Mucosa of stomach (tissue), 1 donor: Measurements from ENCODE around the gene MROH8.
"Not testable (repeated sequence)": the region's sequence is repeated elsewhere in the genome, so short reads cannot be mapped to it uniquely, and the experiment has no call there.

Source experiments
- H3K27me3 ChIP-seq: one replicate; pipeline ENCODE4 v1.7.0; 2013; ENCODE audit warnings: mild to moderate bottlenecking, low read length; ENCODE audit not compliant: control insufficient read depth, insufficient read depth
- H3K36me3 ChIP-seq: one replicate; pipeline ENCODE4 v1.7.0; 2013; ENCODE audit warnings: low read length; ENCODE audit not compliant: control insufficient read depth, insufficient read depth
- H3K4me1 ChIP-seq: one replicate; pipeline ENCODE4 v1.7.0; 2013; ENCODE audit warnings: mild to moderate bottlenecking, low read length; ENCODE audit not compliant: control insufficient read depth, insufficient read depth
- H3K4me3 ChIP-seq: one replicate; pipeline ENCODE4 v1.7.0; 2013; ENCODE audit warnings: low read length
- H3K9ac ChIP-seq: one replicate; pipeline ENCODE4 v1.7.0; 2013; ENCODE audit warnings: mild to moderate bottlenecking, low read length, moderate library complexity
- H3K9me3 ChIP-seq: one replicate; pipeline ENCODE4 v1.7.0; 2013; ENCODE audit warnings: mild to moderate bottlenecking, low read length, moderate library complexity; ENCODE audit not compliant: control insufficient read depth
- donor health status: Pancreatic carcinoma.

MROH8 gene

DNA sequence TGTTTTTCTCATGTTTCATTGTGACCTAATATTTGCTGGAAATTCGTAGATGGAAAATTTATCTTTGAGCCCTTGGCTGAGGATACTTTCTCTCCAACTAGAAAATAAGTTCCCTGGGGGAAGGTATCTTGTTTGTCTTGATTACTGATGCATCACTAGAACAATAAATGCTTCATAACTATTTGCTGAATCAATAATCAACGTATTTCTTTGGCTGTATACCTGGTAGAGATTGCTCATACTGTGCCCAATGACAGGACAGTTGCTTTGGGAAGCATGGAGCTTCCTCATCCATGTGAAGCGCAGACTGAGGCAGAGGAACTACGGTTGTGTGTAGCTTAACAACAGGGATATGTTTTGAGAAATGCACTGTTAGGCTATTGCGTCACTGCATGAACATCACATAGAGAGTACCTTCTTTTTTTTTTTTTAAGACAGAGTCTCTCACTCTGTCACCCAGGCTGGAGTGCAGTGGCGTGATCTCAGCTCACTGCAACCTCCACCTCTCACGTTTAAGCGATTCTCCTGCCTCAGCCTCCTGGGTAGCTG, 34.4 kb downstream of the MROH8 start:
- H3K9me3 ChIP-seq: no peaks in the 10 kb centered on the region
- H3K9ac ChIP-seq: no peak overlapping the region
- no peaks in the 10 kb centered on the region for H3K36me3 ChIP-seq
- no peaks in the 10 kb centered on the region for H3K27me3 ChIP-seq
- no peaks in the 10 kb centered on the region for H3K4me1 ChIP-seq
- no peak overlapping the region for H3K4me3 ChIP-seq

DNA sequence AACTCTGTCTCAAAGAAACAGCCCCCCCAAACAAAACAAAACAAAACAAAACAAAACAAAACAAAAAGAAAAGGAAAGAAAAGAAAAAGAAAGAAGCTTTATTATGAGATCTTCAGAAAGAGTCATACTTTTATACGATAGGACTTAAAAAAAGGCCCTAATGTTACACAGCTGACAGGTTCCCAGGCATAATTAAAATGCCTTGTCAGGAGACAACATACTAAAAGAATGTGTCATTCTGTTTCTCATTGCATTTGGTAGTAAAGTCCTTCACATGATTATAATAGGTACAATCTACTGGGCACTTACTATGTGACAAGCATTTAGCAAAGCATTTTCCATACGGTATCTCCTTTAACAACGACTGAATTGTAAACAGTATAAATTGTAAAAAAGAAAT, 36.6 kb downstream of the MROH8 start:
- H3K27me3 ChIP-seq: no peaks in the 10 kb centered on the region
- no peaks in the 10 kb centered on the region for H3K36me3 ChIP-seq
- H3K9me3 ChIP-seq: no peaks in the 10 kb centered on the region
- no peak overlapping the region for H3K4me3 ChIP-seq
- H3K9ac ChIP-seq: no peak overlapping the region
- H3K4me1 ChIP-seq: no peaks in the 10 kb centered on the region

DNA sequence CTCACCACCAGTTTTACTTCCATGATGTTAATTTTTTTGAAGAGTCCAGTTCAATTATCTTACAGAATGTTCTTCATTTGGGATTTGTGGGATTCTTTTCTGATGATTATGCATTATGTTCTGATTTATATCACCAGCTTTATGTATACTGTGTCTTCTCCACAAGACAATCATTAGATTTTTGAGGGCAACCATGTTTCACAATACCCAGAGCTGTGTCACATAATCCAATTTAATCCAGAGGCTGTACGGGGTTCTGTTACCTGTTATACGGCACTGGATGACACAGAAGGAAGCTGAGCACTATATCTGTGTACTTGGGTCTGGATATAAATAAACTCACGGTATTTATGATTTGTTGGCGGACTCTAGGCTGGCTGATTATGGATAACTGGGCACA, 41.8 kb downstream of the MROH8 start:
- no peaks in the 10 kb centered on the region for H3K9me3 ChIP-seq
- H3K4me3 ChIP-seq: no peak overlapping the region
- no peak overlapping the region for H3K9ac ChIP-seq
- H3K36me3 ChIP-seq: no peaks in the 10 kb centered on the region
- H3K27me3 ChIP-seq: no peaks in the 10 kb centered on the region
- H3K4me1 ChIP-seq: no peaks in the 10 kb centered on the region

DNA sequence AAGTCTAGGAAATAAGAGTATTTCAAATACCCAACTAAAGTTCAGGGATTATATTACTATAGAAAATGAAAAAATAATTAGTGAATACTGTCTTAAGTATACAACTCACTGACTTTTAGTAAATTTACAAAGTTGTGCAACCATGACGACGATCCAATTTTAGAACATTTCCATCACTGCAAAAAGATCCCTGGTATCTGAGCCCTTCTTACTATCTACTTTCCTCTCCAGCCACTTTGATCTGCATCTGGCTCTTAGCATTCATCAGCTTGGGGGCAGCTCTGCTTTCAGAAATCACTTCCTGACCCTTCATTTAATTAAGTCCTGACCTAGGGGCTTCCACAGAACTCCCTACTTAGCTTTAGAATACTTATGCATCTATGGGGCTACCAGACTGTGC, 45.4 kb downstream of the MROH8 start:
- H3K27me3 ChIP-seq: no peaks in the 10 kb centered on the region
- no peaks in the 10 kb centered on the region for H3K9me3 ChIP-seq
- H3K36me3 ChIP-seq: no peaks in the 10 kb centered on the region
- no peak overlapping the region for H3K9ac ChIP-seq
- no peak overlapping the region for H3K4me3 ChIP-seq
- H3K4me1 ChIP-seq: no peaks in the 10 kb centered on the region

DNA sequence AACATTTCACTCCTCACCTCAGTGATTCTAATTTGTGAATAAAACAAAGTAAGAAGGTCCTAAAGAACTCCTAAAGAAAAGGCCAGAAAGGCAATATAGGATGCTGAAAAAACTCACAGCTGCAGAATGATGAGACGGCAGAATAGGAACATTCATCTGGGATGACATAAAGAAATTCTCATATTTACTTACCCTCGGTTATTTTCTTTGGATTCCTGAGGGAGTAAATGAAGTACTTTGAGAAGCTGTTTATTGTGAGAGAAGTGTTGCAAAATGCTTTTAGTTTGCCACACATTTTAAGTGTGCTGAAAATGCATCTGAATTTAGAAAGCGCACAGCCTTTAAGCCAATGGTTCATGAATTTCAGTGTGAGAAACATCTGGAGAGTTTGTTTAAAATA, 47.9 kb downstream of the MROH8 start:
- H3K4me3 ChIP-seq: no peak overlapping the region
- H3K36me3 ChIP-seq: no peaks in the 10 kb centered on the region
- no peaks in the 10 kb centered on the region for H3K9me3 ChIP-seq
- H3K4me1 ChIP-seq: no peaks in the 10 kb centered on the region
- H3K27me3 ChIP-seq: no peaks in the 10 kb centered on the region
- H3K9ac ChIP-seq: no peak overlapping the region

DNA sequence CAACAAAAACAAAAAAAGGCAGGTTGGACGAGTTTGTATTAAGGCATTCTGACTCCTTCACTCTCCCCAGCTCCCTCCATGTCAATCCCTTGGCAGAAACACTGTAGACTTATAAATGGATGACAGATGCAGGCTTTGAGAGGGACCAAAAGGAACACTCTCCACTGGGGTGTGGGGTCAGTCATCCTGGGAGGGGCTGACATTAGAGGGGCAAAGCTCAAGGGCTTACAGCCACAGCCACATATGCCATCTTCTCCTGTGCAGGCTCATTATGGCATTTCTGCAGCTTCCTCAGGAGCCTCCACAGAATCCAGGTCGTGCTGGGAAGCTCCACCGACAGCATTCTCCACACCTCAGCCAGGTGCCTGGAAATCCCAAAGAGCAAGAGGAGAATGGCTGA, 50.5 kb downstream of the MROH8 start:
- no peaks in the 10 kb centered on the region for H3K36me3 ChIP-seq
- no peaks in the 10 kb centered on the region for H3K27me3 ChIP-seq
- H3K4me1 ChIP-seq: no peaks in the 10 kb centered on the region
- no peaks in the 10 kb centered on the region for H3K9me3 ChIP-seq
- no peak overlapping the region for H3K4me3 ChIP-seq
- H3K9ac ChIP-seq: no peak overlapping the region

DNA sequence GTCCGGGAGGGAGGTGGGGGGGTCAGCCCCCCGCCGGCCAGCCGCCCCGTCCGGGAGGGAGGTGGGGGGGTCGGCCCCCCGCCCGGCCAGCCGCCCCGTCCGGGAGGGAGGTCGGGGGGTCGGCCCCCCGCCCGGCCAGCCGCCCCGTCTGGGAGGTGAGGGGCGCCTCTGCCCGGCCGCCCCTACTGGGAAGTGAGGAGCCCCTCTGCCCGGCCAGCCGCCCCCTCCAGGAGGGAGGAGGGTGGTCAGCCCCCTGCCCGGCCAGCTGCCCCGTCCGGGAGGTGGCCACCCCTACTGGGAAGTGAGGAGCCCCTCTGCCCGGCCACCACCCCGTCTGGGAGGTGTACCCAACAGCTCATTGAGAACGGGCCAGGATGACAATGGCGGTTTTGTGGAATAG, 53.1 kb downstream of the MROH8 start:
- not testable (repeated sequence) for H3K4me1 ChIP-seq, H3K9me3 ChIP-seq

DNA sequence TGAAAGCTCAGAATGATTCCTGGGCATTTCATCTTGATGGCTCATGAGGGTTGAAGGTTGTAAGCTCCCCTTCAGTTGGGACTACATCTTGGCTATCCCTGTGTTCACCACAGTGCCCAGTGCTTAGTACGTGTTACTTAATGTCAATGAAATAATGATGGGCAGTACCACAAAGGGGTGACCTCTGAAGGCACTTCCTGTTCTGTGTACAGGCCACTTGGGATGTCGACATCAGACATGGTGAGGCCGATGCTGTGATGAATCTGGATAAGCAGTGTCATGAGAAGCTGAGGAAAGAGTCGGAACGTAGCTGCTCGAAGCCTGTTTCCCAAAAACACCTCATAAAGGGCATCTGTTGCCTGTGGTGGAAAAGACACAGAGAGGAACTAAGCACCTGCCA, 55.9 kb downstream of the MROH8 start:
- Histone ChIP-seq H3K9ac (no peak overlapping the region), H3K4me3 (no peak overlapping the region)

More for the DNA sequence above, 53.1 kb downstream of the MROH8 start:
- H3K9ac ChIP-seq, H3K36me3 ChIP-seq, H3K27me3 ChIP-seq, H3K4me3 ChIP-seq: not testable (repeated sequence)

DNA sequence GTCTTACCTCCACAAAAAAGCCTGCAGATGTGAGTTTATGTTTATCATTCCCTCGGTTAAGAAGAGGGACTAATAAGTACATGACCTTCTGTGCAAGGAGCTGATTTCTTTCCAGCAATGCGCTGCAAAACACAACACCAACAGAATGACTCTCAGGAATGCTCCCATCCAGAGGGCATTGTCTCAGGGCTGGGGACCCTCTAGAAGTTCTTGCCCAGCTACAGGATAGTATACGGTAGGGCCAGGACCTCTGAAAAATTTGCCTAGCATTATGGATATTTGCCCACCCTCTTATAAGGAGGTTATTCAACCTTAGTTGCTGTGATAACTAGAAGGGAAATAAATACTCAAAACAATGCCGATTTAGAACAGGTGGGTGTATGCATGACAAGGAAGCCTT, 58.9 kb downstream of the MROH8 start:
- Histone ChIP-seq H3K4me1 (no peaks in the 10 kb centered on the region), H3K4me3 (no peak overlapping the region), H3K9ac (no peak overlapping the region), H3K9me3 (no peaks in the 10 kb centered on the region), H3K27me3 (no peaks in the 10 kb centered on the region), H3K36me3 (no peaks in the 10 kb centered on the region)

More for the DNA sequence above, 55.9 kb downstream of the MROH8 start:
- Histone ChIP-seq H3K4me1 (no peaks in the 10 kb centered on the region), H3K36me3 (no peaks in the 10 kb centered on the region), H3K9me3 (no peaks in the 10 kb centered on the region), H3K27me3 (no peaks in the 10 kb centered on the region)

DNA sequence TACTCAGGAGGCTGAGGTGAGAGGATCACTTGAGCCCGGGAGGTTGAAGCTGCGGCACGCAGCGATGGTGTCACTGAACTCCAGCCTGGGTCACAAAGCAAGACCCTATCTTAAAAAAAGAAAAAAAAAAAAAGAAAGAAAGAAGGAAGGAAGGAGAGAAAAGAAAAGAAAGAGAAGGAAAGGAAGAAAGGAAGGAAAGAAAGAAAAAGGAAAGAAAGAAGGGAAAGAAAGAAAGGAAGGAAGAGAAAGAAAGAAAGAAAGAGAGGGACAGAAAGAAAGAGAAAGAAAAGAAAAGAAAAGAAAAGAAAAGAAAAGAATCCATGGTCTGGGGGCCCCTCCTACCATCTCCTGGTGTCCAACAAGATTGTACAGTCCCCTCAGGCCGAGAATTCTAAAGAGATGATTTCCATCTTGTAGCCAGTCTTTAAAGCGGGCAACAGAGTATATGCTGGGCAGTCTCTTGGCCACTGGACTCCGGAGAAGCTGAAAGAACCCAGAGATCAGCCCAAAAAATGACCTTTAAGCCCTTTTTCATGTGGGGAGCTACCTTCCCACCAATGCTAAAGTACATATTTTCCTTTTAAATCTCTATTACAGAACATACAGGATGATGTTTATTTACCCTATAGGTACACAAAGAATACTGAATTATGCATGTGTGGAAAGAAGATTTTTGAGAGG, 59.9 kb downstream of the MROH8 start:
- Histone ChIP-seq H3K9ac (no peak overlapping the region), H3K4me3 (no peak overlapping the region), H3K9me3 (no peaks in the 10 kb centered on the region), H3K36me3 (no peaks in the 10 kb centered on the region), H3K27me3 (no peaks in the 10 kb centered on the region), H3K4me1 (no peaks in the 10 kb centered on the region)

DNA sequence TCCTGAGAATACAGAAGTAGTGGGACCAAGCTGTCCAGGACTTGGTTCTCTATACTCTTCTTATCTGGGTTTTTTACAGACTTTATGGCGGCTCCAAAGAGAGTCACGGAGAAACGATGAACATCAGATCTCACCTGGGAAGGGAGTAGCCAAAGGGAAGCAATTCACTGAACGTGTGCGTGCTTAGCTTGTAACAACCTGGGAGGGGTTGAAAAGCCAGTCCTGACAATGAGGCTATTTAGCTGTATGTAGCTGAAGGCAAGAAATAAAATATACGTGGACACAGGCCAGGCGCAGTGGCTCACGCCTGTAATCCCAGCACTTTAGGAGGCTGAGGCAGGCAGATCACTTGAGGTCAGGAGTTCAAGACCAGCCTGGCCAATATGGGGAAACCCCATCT, 65.3 kb downstream of the MROH8 start:
- Histone ChIP-seq H3K4me1 (no peaks in the 10 kb centered on the region), H3K4me3 (no peak overlapping the region), H3K9ac (no peak overlapping the region), H3K36me3 (no peaks in the 10 kb centered on the region), H3K9me3 (no peaks in the 10 kb centered on the region), H3K27me3 (no peaks in the 10 kb centered on the region)

DNA sequence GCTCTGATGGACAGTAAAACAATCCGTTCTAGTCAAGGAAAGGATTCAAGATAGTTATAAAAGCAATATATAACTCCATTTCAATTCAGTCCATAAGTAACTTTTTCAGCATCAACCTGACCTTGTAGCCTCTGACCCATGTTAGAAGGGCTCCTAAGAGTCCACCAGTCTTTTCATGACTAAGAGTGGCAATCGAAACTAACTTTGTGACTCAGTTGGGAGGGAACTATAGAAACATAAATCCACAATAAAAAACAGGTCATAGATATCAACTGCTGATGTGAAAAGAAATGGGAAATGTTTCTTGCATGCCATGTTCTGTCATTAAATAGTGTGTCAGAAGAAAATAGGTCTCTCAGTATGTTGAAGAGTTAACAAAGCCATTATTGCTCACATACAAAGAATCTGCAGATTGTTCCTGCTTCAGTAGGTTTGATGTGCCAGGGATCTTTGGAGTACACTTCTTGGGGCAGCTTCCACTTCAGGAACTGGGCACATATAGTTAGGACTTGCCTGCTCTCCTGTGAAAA, 67.4 kb downstream of the MROH8 start:
- Histone ChIP-seq H3K4me3 (no peak overlapping the region), H3K36me3 (no peaks in the 10 kb centered on the region), H3K4me1 (no peaks in the 10 kb centered on the region), H3K9ac (no peak overlapping the region), H3K9me3 (no peaks in the 10 kb centered on the region), H3K27me3 (no peaks in the 10 kb centered on the region)
